H1 (cell line): Measurements from ENCODE around the gene TAAR8. TPM values are rescaled to one million over a fixed set of nuclear protein-coding genes. Genes with fewer than 3 reads are reported as not detected.

Experiments used
- KDM5A ChIP-seq: fragments of 200-600 bp; IDR thresholded peaks from 2 replicates; pipeline ENCODE4 v1.7.1; 2012; ENCODE audit warnings: mild to moderate bottlenecking, low read length, inconsistent platforms, mixed read lengths
- polyA plus RNA-seq, 7 experiments: library from polyadenylated mRNA; depleted of rRNA in 3 of 7; stranded (reverse) in 5 of 7; unstranded in 2 of 7; fragments of >200 nt in 5 of 7; fragments of 200-250 nt in 2 of 7; gene quantifications; 1 replicate in 5 of 7; 2 replicates in 1 of 7; 4 replicates in 1 of 7; pipeline versions ENCODE4 v1.2.1 to v1.2.3, GENCODE V29; 2011 to 2013; ENCODE audit warnings: missing spikeins in 2 of 7, mixed read lengths in 2 of 7
- total RNA-seq: library from RNA; stranded (reverse); fragmentation: NEBNext Ultra II Directional; extraction: Animal tissue kit (Norgen Biotek cat#: 25700); gene quantifications from 2 replicates; pipeline ENCODE4 v1.2.1, GENCODE V29; 2021

The TAAR8 gene
- total and polyA plus RNA-seq, 2 of the 8 experiments (the other 6 are each of a cell fraction or from before 2014, with no cell fraction given) = not detected

GRCh38 chr6:132587424-132587823 is 35.0 kb downstream of the TAAR8 start (continued):
- no peak for TF ChIP-seq KDM5A
